ENCODE data around the gene ABCF3. TPM values are rescaled to one million over a fixed set of nuclear protein-coding genes. Genes with fewer than 3 reads are reported as not detected.
"Not testable (repeated sequence)": the region's sequence is repeated elsewhere in the genome, so short reads cannot be mapped to it uniquely, and the experiment has no call there.

Gene ABCF3
- total RNA-seq, 4 donors from 2014 or later = 34.8 to 43.2 (median 36.9) TPM

DNA sequence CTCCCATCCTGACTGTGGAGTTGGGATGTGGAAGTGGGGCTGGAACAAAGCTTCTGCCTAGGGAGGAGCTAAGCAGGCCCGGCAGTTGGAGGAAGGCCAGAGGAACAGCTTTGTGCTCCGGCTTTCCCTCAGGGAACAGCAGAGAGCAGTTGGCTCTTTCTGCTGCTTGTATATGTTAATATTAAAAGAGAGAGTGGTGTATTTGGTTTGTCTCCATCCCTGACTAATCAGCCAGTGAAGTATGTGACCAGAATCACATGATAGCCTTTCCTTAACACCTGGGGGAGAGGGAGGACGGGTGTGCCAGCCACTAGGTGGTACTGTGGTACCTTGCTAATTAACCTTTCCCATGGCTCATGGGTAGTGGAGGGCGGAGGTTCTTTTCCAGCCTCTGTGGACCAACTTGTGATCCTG is 40.9 kb upstream of the ABCF3 start:
- DNase-seq (ENCODE audit: extremely low spot score) = no peak
- H3K4me3 ChIP-seq = no peak overlapping the region
- peaks cover 42 to 68% (median 67%) of the 10 kb centered on the region in 4 donors for H3K36me3 ChIP-seq
- H3K27ac ChIP-seq (replicated peaks in 1 of 4) = peak overlapping the region in 1 of 4 donors; percentile 22
- H3K27me3 ChIP-seq = no peaks in the 10 kb centered on the region
- peak; percentile 13 to 36 for TF ChIP-seq POLR2AphosphoS5 (IDR thresholded peaks at IDR 0.05)
- no peak for TF ChIP-seq EP300 (IDR thresholded peaks at IDR 0.05)
- TF ChIP-seq, protein P1, sequence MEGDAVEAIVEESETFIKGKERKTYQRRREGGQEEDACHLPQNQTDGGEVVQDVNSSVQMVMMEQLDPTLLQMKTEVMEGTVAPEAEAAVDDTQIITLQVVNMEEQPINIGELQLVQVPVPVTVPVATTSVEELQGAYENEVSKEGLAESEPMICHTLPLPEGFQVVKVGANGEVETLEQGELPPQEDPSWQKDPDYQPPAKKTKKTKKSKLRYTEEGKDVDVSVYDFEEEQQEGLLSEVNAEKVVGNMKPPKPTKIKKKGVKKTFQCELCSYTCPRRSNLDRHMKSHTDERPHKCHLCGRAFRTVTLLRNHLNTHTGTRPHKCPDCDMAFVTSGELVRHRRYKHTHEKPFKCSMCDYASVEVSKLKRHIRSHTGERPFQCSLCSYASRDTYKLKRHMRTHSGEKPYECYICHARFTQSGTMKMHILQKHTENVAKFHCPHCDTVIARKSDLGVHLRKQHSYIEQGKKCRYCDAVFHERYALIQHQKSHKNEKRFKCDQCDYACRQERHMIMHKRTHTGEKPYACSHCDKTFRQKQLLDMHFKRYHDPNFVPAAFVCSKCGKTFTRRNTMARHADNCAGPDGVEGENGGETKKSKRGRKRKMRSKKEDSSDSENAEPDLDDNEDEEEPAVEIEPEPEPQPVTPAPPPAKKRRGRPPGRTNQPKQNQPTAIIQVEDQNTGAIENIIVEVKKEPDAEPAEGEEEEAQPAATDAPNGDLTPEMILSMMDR (IDR thresholded peaks at IDR 0.05) = peak; percentile 43 to 53 (median 47)
- intact Hi-C loops (cut with DNase I) = loop anchor here (5.0 kb wide), 2 partner anchors 42 to 107 kb away; partner anchors contain the start of gene ABCF3
- H3K4me1 ChIP-seq = peaks cover 4 to 11% (median 8%) of the 10 kb centered on the region in 4 donors
- no peaks in the 10 kb centered on the region for H3K9me3 ChIP-seq
- WGBS = 44% methylated on average over 4 of the region's 4 CpGs

DNA sequence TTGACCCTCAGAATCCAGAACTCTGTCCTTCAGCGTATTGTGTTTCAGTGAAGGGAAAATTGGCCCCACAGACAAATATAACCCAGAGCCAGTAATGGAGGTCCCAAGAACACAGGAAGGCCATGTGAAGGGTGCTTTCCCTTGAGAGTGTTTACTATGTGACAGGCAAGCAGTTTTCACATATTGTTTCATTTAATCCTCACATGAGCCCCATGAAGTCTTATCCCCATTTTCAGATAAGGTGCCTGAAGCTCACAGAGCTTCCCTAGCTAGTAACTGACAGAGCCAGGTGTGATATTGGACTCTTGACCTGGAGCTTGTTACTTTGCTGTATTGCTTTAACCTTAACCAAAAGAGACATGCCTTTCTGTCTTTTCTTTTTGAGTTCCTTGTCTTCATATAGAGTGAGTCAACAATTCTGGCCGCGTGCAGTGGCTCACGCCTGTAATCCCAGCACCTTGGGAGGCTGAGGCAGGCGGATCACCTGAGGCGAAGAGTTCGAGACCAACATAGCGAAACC is 40.2 kb upstream of the ABCF3 start:
- WGBS = 91% methylated on average over 8 of the region's 8 CpGs
- TF ChIP-seq EP300 (IDR thresholded peaks at IDR 0.05) (no peak), POLR2AphosphoS5 (IDR thresholded peaks at IDR 0.05) (no peak), POLR2A (IDR thresholded peaks at IDR 0.05; ENCODE audit: low read depth) (no peak)
- TF ChIP-seq, protein P1 (IDR thresholded peaks at IDR 0.05) = no peak
- peak overlapping the region in 1 of 4 donors; percentile 22 for H3K27ac ChIP-seq (replicated peaks in 1 of 4)

DNA sequence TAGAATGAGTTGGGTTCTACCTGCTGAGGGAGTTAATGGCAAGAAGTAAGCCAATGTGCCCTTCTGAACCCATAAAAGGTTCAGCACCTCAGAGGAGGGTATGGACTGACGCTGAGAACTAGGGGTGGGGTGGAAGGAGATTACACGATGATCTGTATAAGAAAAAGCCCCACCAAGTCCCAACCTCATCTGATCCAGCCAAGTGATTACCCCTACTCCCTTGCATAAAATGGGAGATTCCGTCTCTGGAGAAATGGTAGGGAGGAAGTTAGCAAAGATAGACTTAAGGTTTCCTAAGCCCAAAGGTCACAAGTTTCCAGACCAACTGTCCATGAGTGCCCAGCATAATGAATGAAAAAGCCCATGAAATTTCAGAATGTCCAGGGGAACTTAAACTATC is 37.9 kb upstream of the ABCF3 start:
- H3K27ac ChIP-seq (replicated peaks in 1 of 4) = no peak overlapping the region
- peaks cover 17 to 38% (median 38%) of the 10 kb centered on the region in 4 donors for H3K36me3 ChIP-seq
- no peaks in the 10 kb centered on the region for H3K27me3 ChIP-seq
- H3K9me3 ChIP-seq = no peaks in the 10 kb centered on the region
- intact Hi-C loops (cut with DNase I) = loop anchor here (5.0 kb wide), 2 partner anchors 39 to 104 kb away; partner anchors contain the start of gene ABCF3
- 87% methylated on average over 3 of the region's 3 CpGs for WGBS
- no peak for DNase-seq (ENCODE audit: extremely low spot score)
- TF ChIP-seq POLR2AphosphoS5 (IDR thresholded peaks at IDR 0.05) (no peak), EP300 (IDR thresholded peaks at IDR 0.05) (no peak), POLR2A (IDR thresholded peaks at IDR 0.05; ENCODE audit: low read depth) (no peak)
- TF ChIP-seq, protein P1 (IDR thresholded peaks at IDR 0.05) = no peak
- H3K4me1 ChIP-seq = peaks cover 4 to 11% (median 8%) of the 10 kb centered on the region in 4 donors
- H3K4me3 ChIP-seq = no peak overlapping the region

More for the DNA sequence above, 40.2 kb upstream of the ABCF3 start:
- peaks cover 36 to 61% (median 61%) of the 10 kb centered on the region in 4 donors for H3K36me3 ChIP-seq
- no peak overlapping the region for H3K4me3 ChIP-seq
- H3K4me1 ChIP-seq = peaks cover 4 to 11% (median 8%) of the 10 kb centered on the region in 4 donors
- no peaks in the 10 kb centered on the region for H3K9me3 ChIP-seq
- intact Hi-C loops (cut with DNase I) = loop anchor here (5.0 kb wide), 2 partner anchors 41 to 106 kb away; partner anchors contain the start of gene ABCF3
- H3K27me3 ChIP-seq = no peaks in the 10 kb centered on the region
- no peak for DNase-seq (ENCODE audit: extremely low spot score)

DNA sequence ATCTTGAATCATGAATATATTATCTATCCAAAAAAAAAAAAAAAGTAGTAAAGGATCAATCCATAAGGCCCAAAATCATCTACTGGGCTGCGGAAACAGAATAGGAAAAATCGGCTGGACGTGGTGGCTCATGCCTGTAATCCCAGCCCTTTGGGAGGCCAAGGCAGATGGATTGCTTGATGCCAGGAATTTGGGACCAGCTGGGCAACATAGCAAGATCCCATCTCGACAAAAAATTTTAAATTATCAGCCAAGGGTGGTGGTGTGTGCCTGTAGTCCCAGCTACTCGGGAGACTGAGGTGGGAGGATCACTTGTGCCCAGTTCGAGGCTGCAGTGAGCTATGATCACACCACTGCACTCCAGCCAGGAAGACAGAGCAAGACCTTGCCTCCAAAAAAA is 36.9 kb upstream of the ABCF3 start:
- H3K27ac ChIP-seq (replicated peaks in 1 of 4) = no peak overlapping the region
- 95% methylated on average over 6 of the region's 6 CpGs for WGBS
- no peak for DNase-seq (ENCODE audit: extremely low spot score)
- peaks cover 8 to 28% (median 27%) of the 10 kb centered on the region in 4 donors for H3K36me3 ChIP-seq
- H3K4me3 ChIP-seq = no peak overlapping the region
- peaks cover 12 to 21% (median 18%) of the 10 kb centered on the region in 4 donors for H3K4me1 ChIP-seq
- TF ChIP-seq POLR2AphosphoS5 (IDR thresholded peaks at IDR 0.05) (no peak), EP300 (IDR thresholded peaks at IDR 0.05) (no peak), POLR2A (IDR thresholded peaks at IDR 0.05; ENCODE audit: low read depth) (no peak)
- TF ChIP-seq, protein P1 (IDR thresholded peaks at IDR 0.05) = no peak
- no peaks in the 10 kb centered on the region for H3K27me3 ChIP-seq
- no peaks in the 10 kb centered on the region for H3K9me3 ChIP-seq
- intact Hi-C loops (cut with DNase I) = loop anchor here (5.0 kb wide), 2 partner anchors 38 to 103 kb away; partner anchors contain the start of gene ABCF3

DNA sequence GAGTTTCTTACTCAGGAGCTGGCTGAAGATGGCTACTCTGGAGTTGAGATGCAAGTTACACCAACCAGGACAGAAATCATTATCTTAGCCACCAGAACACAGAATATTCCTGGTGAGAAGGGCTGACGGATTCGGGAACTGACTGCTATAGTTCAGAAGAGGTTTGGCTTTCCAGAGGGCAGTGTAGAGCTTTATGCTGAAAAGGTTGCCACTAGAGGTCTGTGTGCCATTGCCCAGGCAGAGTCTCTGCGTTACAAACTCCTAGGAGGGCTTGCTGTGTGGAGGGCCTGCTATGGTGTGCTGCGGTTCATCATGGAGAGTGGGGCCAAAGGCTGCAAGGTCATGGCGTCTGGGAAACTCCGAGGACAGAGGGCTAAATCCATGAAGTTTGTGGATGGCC is 36.2 kb upstream of the ABCF3 start:
- Histone ChIP-seq H3K36me3 (peaks cover 1 to 21% (median 21%) of the 10 kb centered on the region in 4 donors), H3K4me1 (peaks cover 19 to 23% (median 21%) of the 10 kb centered on the region in 4 donors)
- not testable (repeated sequence) for H3K9me3 ChIP-seq; DNase-seq (ENCODE audit: extremely low spot score); H3K4me3 ChIP-seq; H3K27ac ChIP-seq (replicated peaks in 1 of 4); H3K27me3 ChIP-seq
- intact Hi-C loops (cut with DNase I) = loop anchor here (5.0 kb wide), 2 partner anchors 38 to 103 kb away; partner anchors contain the start of gene ABCF3
- WGBS = 40% methylated on average over 4 of the region's 6 CpGs
